Psoas muscle (tissue), 8 donors: ENCODE data around the gene PFKL. TPM values are rescaled to one million over a fixed set of nuclear protein-coding genes. Genes with fewer than 3 reads are reported as not detected.

Experiments used
- ATAC-seq, 4 donors: fragments of 200-7000 bp; cut with Tn5 transposase; one replicate each; pipeline ENCODE4 v1.9.1; 2020; ENCODE audit warnings: moderate library complexity in 3 of 4, mild to moderate bottlenecking in 2 of 4
- DNase-seq, 2 donors: peaks; one replicate each; pipeline ENCODE4 v3.0.0-alpha.2; 2020
- H3K27ac ChIP-seq: fragments of 200-600 bp; one replicate; pipeline ENCODE4 v1.8.0; 2022
- H3K27me3 ChIP-seq, 3 donors: fragments of 200-600 bp in 1 of 3; one replicate each; pipeline versions ENCODE4 v1.6.1 to v1.8.0; 2013 to 2022; ENCODE audit warnings: low read length in 2 of 3, mild to moderate bottlenecking in 2 of 3, moderate library complexity in 1 of 3; ENCODE audit not compliant: insufficient read depth in 3 of 3
- H3K36me3 ChIP-seq, 2 donors: fragments of 200-600 bp in 1 of 2; one replicate each; pipeline versions ENCODE4 v1.6.1 to v1.8.0; 2013 to 2022; ENCODE audit warnings: low read depth in 1 of 2, mild to moderate bottlenecking in 1 of 2, moderate library complexity in 1 of 2; ENCODE audit not compliant: insufficient read depth in 1 of 2
- H3K4me1 ChIP-seq: fragments of 200-600 bp; one replicate; pipeline ENCODE4 v1.8.0; 2022
- H3K4me3 ChIP-seq: fragments of 200-600 bp; one replicate; pipeline ENCODE4 v1.8.0; 2022; ENCODE audit warnings: mild to moderate bottlenecking
- H3K9me3 ChIP-seq: fragments of 200-600 bp; one replicate; pipeline ENCODE4 v1.8.0; 2022
- CTCF ChIP-seq: fragments of 200-600 bp; IDR thresholded peaks from one replicate; pipeline ENCODE4 v1.8.0; 2022; ENCODE audit warnings: antibody characterized with exemption
- WGBS, 3 donors: extraction: QIAGEN DNeasy Blood & Tissue Kit; methylation state at CpG; one replicate each; pipeline versions ENCODE4 v1.1.6 to v1.1.7; 2013; 5-methylcytosine and 5-hydroxymethylcytosine counted together
- intact Hi-C, 2 donors: fragments of 100-400 bp; cut with DNase I; formaldehyde crosslinking; loops; one replicate each; pipeline versions ENCODE4 v1.11.0 to v1.14.2; 2022
- polyA plus RNA-seq, 3 donors: library from polyadenylated mRNA; stranded (reverse); fragments of 200-250 nt; gene quantifications; one replicate each; pipeline ENCODE4 v1.2.3, GENCODE V29; 2013
- total RNA-seq, 4 donors: library from RNA; stranded (reverse); fragmentation: NEBNext Ultra II Directional in 2 of 4; extraction: Animal tissue kit (Norgen Biotek cat#: 25700) in 2 of 4; gene quantifications; one replicate each; pipeline versions ENCODE4 v1.2.1 to v1.2.4, GENCODE V29; 2021 to 2023
- donor health status: healthy with polysubstance abuse.
- donor health status: DM: no; HTN: no; CAD: no; lungs with moderate emphysema.
- donor health status: Bipolar disorder and iron deficiency.
- donor health status: healthy.
- donor health status: DM: yes; HTN: yes; CAD: no.
- donor health status: DM: no; HTN: no; CAD: no.
- donor health status: DM: no; HTN: no; CAD: no.
- donor health status: DM: yes; HTN: yes; CAD: no.

PFKL gene
- total and polyA plus RNA-seq, 7 donors = 9.2 to 33.6 (median 21.2) TPM

- intact Hi-C loops = loop anchor here in 1 of 2 donors (10.0 kb wide), 1 partner anchor 58 kb away; no protein-coding TSS in a partner anchor
- no peak for TF ChIP-seq CTCF
- Histone ChIP-seq H3K4me3 (no peak overlapping the region), H3K9me3 (no peaks in the 10 kb centered on the region), H3K27ac (no peak overlapping the region), H3K4me1 (no peaks in the 10 kb centered on the region), H3K27me3 (no peaks in the 10 kb centered on the region), H3K36me3 (peaks cover 0 to 44% of the 10 kb centered on the region in 2 donors)
- ATAC-seq = no peak
- DNase-seq = no peak
- 87 to 91% (median 89%) methylated on average over 24 to 26 of the region's 26 CpGs for WGBS, 3 donors
Measured at GRCh38 chr21:44326716-44327602, 27.1 kb downstream of the PFKL start.

GRCh38 chr21:44327603-44327974 is 27.7 kb downstream of the PFKL start:
- Histone ChIP-seq H3K27ac (no peak overlapping the region), H3K4me1 (no peaks in the 10 kb centered on the region), H3K36me3 (peaks cover 0 to 39% of the 10 kb centered on the region in 2 donors), H3K4me3 (no peak overlapping the region), H3K27me3 (no peaks in the 10 kb centered on the region), H3K9me3 (no peaks in the 10 kb centered on the region)
- WGBS, 3 donors = 88 to 91% (median 89%) methylated on average over 10 to 11 of the region's 11 CpGs
- intact Hi-C loops = loop anchor here in 1 of 2 donors (10.0 kb wide), 1 partner anchor 57 kb away; no protein-coding TSS in a partner anchor
- no peak for TF ChIP-seq CTCF
- no peak for DNase-seq
- ATAC-seq = no peak

- intact Hi-C loops = loop anchor here in 1 of 2 donors (10.0 kb wide), 1 partner anchor 56 kb away; no protein-coding TSS in a partner anchor
- H3K4me1 ChIP-seq = no peaks in the 10 kb centered on the region
- H3K27me3 ChIP-seq = no peaks in the 10 kb centered on the region
- DNase-seq (no peak), ATAC-seq (no peak)
- WGBS, 3 donors = 84 to 87% (median 86%) methylated on average over 25 of the region's 25 CpGs
- H3K36me3 ChIP-seq = peaks cover 0 to 38% of the 10 kb centered on the region in 2 donors
- no peak overlapping the region for H3K4me3 ChIP-seq
- TF ChIP-seq CTCF = no peak
- H3K9me3 ChIP-seq = no peaks in the 10 kb centered on the region
- no peak overlapping the region for H3K27ac ChIP-seq
Measured at GRCh38 chr21:44328242-44328895, 28.5 kb downstream of the PFKL start.

GRCh38 chr21:44329086-44329889 is 29.4 kb downstream of the PFKL start:
- WGBS, 3 donors = 59 to 73% (median 65%) methylated on average over 26 of the region's 26 CpGs
- Histone ChIP-seq H3K9me3 (no peaks in the 10 kb centered on the region), H3K27ac (no peak overlapping the region), H3K36me3 (peaks cover 0 to 32% of the 10 kb centered on the region in 2 donors), H3K27me3 (no peaks in the 10 kb centered on the region), H3K4me1 (no peaks in the 10 kb centered on the region), H3K4me3 (no peak overlapping the region)
- intact Hi-C loops = loop anchor here in 1 of 2 donors (10.0 kb wide), 1 partner anchor 56 kb away; no protein-coding TSS in a partner anchor
- DNase-seq (no peak), ATAC-seq (no peak)
- no peak for TF ChIP-seq CTCF
